ENCODE data around the gene DIP2C.

DNA sequence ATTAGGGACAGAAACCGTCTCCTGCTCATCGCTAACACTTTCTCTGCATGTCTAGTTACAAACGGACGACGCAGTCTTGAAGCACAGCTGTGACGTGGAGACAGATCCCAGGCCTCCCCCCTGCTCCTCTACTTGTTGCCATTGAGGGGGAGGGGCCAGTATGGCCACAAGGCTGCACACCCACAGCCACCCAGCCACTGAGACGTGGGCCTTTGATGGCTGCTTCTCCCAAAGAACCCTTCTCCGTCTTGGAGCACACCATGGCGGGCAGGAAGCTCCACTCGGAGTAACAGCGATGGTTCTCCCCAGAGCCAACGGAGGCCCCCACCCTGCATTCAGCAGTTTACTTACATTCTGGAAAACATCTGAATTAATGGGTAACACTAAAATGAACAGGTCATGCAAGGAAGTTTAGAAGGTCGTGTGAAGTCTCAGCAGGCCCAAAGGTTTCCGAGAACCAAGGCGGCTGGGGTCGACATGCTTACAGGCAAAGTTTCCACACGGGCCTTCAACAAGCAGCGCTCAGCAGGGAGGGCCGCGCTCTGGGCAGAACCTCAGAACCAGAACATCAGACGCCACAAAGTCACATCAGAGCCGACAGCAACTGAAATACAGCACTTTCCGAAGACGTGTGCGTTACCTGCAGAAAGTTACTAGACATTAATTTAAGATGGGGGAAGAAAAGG is 169.6 kb downstream of the DIP2C start:
- TF ChIP-seq, protein P1, sequence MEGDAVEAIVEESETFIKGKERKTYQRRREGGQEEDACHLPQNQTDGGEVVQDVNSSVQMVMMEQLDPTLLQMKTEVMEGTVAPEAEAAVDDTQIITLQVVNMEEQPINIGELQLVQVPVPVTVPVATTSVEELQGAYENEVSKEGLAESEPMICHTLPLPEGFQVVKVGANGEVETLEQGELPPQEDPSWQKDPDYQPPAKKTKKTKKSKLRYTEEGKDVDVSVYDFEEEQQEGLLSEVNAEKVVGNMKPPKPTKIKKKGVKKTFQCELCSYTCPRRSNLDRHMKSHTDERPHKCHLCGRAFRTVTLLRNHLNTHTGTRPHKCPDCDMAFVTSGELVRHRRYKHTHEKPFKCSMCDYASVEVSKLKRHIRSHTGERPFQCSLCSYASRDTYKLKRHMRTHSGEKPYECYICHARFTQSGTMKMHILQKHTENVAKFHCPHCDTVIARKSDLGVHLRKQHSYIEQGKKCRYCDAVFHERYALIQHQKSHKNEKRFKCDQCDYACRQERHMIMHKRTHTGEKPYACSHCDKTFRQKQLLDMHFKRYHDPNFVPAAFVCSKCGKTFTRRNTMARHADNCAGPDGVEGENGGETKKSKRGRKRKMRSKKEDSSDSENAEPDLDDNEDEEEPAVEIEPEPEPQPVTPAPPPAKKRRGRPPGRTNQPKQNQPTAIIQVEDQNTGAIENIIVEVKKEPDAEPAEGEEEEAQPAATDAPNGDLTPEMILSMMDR (conservative IDR thresholded peaks at IDR 0.05), result no peak
- no peak for TF ChIP-seq ZFX (IDR thresholded peaks at IDR 0.05)
